Stimulated activated CD4-positive, alpha-beta T cell treated with anti-CD3 and anti-CD28 coated beads, Interleukin-4, amount 100 ng/mL, for 1 hour (primary cell): ENCODE measurements around the gene ITGA6.

ENCODE experiments used
- DNase-seq: peaks from one replicate; pipeline ENCODE4 v3.0.0-alpha.2; 2020

ITGA6 gene

DNA sequence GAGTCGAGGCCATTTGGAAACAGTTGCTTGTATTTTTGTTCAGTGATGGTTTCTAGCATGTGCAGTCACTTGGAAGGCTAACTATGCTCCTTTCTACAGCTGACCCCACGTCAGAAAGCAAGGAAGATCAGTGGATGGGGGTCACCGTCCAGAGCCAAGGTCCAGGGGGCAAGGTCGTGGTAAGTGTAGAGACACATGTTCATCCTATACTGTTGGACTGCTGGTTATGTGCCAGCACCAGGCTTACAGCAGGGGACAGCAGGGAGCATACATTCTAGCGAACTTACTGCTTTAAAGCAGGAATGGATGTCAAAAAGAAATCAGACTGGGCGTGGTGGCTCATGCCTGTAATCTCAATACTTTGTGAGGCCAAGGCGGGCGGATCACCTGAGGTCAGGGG lies 40.0 kb downstream of the ITGA6 start:
- DNase-seq: no peak

DNA sequence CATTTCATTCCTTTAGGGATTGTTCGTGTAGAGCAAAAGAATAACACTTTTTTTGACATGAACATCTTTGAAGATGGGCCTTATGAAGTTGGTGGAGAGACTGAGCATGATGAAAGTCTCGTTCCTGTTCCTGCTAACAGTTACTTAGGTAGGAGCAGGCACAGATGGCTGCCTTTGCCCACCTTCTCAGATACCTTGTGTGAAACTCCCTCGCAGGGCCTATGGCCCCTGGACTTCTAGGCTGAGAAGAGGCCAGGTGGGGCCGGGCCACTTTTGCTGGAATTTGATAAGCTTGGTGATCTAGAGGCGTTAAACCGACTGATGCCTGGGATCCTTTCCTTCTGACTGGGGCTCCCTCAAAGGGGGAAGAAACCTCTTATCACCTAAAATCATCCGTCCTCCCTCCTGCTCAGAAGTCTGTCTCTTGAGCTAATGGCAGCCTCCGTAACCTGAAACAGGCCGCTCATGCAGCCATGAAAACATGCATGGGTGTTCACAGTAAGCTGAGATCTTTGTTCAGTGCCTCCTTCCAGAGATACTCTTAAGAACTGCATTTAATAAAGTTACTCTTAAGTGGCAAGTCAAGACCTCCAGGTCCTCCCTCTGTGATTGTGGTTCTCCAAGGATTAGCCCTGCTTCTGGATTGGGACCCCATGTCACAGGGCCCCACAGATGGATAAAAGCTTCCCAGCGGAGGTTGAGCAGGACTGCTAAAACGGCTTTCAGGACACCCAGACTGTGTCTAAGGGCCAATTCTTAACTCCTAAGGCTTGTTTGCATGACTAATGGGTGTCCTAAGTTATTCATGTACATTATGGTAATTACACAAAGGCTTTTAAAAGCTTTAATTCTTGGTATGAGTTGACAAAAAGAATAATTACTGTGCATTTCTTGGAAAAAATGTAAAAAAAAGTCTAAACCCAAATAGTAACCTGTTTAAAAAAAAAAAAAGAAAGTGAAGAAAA lies 43.9 kb downstream of the ITGA6 start:
- no peak for DNase-seq

- no peak for DNase-seq
Measured at GRCh38 chr2:172472446-172473033, 45.2 kb downstream of the ITGA6 start.

DNA sequence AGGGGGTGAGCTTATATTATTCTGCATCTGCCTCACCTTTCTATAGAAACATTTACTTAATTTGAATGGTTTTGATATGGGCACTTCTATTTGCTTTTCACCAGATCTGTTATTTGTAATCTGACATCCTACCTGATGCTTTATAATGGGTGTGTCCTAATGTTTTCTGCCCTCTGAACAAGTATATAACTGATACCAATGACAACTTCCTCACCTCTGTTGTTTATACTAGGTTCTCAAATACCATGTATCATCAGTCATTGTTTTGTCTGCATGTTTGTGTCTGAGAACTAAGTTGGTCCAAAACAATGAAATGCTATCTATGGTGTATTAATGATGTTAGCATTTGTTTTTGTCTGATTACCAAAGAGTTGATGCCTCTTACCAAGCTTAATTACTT lies 45.8 kb downstream of the ITGA6 start:
- DNase-seq: no peak

- no peak for DNase-seq
Measured at GRCh38 chr2:172478353-172478752, 51.0 kb downstream of the ITGA6 start.

GRCh38 chr2:172480301-172481218 lies 53.2 kb downstream of the ITGA6 start:
- no peak for DNase-seq

DNA sequence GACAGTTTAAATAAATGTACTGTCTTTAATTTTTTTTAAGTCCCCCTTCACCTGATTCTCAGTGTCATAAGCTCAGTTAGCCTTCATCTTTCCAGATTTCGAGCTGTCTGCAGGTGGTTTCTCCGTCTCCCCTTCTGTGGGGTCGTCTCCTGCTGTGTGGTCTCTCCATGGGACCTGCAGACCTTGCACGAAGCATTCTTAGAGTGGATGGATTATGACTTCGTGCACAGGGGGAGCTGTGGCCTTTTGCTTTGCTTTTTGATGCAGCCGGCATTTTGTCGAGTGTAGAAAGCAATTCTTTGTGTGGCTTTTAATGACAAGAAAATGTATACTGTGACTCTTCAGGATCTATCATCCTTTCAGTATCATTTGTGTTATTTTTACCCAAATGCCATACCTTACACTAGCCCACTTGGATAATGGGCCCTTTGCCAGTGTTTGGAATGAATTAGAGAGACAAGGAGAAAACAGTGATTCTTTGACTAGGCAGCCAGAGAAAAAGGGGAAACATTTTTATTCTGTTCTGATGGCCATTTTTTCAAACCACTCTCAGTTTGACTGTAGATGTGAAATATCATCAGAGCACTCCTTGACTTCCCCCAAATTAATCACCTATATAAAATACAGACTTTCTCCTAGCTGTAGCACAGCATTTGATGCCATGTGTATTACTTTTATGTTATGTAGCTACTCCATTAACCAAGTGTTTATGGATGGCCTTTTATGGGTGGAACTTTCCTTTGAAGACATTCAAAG lies 54.3 kb downstream of the ITGA6 start:
- DNase-seq: no peak

GRCh38 chr2:172484253-172484652 lies 56.9 kb downstream of the ITGA6 start:
- no peak for DNase-seq

- no peak for DNase-seq
Measured at GRCh38 chr2:172484706-172485105, 57.3 kb downstream of the ITGA6 start.

GRCh38 chr2:172488556-172488955 lies 61.2 kb downstream of the ITGA6 start:
- DNase-seq: no peak

- DNase-seq: no peak
Measured at GRCh38 chr2:172489681-172490080, 62.3 kb downstream of the ITGA6 start.

GRCh38 chr2:172496160-172496608 lies 68.8 kb downstream of the ITGA6 start:
- DNase-seq: no peak

DNA sequence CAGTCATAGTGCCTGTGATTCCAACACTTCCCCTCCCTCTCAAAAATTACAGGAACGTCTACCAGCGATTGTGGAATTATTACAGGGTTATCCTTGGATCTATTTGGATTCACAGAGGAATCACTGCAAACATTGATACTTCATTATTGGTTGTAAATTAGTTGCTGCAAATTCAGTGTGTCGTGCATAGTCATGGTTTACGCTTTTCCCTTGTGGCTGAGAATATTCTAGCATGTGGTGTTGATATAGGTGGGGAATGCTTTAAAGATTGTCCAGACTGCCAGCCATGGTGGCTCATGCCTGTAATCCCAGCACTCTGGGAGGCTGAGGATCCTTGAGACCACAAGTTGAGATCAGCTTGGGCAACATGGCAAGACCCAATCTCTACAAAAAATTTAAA lies 79.8 kb downstream of the ITGA6 start:
- DNase-seq: no peak

DNA sequence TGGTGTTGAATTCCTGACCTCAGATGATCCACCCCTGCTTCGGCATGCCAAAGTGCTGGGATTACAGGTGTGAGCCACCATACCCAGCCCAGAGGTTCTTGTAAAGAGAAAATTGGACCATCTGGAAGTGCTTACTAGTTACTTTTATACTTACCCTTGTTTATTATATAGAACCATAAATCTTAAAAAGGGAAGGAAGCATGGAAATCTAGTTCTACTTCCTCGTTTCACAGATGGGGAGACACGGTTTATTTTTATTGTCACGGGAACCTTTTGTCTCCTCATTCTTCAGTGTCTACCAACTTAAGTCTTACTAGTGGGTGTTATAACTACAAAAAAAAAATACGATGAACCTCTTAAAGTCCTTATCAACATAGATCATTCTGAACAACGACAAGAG lies 82.7 kb downstream of the ITGA6 start:
- DNase-seq: no peak

DNA sequence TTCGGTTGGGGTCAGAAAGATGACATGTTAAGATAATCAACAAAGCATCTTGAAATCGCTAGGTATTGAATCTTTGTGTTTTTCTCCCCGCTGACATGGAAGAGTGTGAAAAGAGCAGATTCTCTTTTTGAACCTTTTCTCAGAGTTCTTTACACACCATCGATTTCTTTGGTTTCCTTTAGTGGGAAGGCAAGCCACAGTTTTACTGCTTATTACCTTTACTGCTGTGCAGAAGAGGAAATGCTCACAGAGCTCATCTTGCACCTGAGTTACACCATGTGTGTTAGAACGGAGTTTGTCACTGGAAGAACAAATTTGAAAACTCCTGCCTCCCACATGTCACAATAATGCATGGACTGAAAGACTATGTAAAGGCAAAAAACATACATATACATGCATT lies 83.2 kb downstream of the ITGA6 start:
- DNase-seq: no peak

DNA sequence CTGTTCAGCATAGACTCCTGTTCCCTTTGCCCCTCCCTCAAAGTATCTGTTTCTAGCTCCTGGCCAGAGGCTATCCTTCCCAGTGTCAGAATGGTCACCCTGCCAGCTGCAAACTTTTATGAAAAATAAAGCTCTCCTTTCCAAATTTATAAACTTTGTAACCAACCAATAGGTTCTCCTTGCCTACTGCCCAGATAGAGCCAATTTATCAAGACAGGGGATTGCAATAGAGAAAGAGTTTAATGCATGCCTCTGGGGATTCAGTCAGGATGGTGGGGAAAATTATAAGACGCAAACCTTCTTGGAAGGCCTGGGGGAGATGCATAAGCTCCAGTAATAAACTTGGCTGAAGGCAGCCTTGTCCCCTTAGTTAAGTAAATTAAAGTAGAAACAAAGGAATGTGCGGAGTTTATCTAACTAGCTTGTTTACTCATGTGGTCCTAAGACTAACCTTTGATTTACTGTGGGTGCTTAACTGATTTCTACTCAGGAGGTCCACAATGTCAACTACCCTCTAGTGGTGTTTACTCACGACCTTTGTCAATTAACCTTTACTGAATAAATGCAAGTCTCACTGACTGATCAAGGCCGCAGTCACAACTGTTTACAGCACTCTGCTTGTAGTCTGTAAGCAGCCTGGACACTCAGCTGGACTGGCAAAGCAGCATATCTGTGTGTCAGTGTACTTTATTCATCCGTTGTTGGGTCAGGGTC lies 85.6 kb downstream of the ITGA6 start:
- DNase-seq: no peak

- no peak for DNase-seq
Measured at GRCh38 chr2:172513524-172513900, 86.1 kb downstream of the ITGA6 start.

DNA sequence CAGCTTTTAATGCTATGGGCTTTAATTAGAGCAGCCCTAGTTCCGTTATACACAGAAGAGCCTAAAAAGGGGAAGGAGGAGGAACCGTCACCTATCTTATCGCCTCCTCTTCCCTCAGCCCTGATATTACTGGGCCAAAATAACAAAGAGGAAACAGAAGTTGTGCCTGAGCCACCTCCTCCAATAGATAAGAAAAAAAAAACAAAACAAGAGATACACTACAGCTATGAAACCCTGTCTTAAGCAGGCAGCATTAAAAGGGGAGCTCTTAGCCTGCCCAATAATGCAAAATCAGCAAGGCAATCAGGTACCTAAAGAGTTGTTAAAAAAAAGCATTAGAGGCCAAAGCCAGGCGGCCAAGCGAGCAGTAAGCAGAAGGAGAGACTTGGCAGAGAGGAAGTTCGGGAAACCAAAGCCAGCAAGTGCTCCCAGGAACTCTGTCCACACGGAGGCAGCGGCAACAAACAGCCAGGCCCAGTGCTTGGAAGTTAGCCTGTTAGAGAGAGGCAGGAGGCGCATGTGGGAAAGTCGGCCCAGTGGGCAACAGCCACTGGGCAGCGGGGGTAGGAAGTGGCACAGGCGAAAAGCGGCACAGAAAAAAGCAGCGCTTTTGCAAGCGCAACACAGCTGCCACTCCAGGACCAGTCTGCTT lies 86.7 kb downstream of the ITGA6 start:
- DNase-seq: no peak

DNA sequence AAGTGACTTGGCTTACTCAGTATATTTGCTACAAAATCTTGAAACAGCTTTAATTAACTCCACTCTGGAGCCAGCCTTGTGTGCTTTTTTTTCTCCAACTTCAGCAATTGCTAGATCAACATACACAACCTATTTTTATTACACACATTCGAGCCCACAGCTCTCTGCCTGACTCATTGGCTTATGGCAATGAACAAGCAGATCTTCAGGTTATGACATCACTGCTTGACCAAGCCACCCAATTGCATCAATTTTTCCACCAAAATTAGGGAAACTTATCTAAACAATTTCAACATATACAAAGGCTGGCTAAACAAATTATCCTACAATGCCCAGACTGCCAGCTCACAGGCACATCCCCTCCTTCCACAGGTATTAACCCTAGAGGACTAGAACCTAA lies 88.9 kb downstream of the ITGA6 start:
- no peak for DNase-seq

GRCh38 chr2:172518995-172519394 lies 91.6 kb downstream of the ITGA6 start:
- DNase-seq: no peak

DNA sequence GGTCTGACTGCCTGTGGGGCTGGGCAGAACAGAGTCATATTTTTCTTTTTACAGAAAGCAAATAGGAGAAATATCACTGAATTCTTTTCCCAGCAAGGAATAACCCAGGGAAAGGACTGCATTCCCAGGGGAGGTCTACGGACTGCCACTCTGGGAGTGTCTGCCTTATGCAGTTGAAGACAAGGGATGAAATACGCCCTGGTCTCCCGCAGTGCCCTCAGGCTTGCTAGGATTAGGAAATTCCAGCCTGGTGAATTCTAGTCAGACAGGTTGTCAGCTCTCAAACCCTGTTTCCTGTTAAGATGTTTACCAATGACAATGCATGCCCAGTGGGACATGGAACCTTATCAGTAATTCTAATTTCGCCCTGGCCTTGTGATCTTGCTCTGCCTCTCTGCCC lies 98.2 kb downstream of the ITGA6 start:
- no peak for DNase-seq
